OCI-LY1 (cell line): Measurements from ENCODE around the gene MAP1S.

Experiments
- CTCF ChIP-seq: fragments of 200-600 bp; sonication (generic), shearing (Covaris generic); IDR thresholded peaks from 2 replicates; pipeline ENCODE4 v1.5.1; 2017; ENCODE audit warnings: mild to moderate bottlenecking, antibody characterized with exemption, low read length, moderate library complexity, mixed read lengths
- EZH2 ChIP-seq: fragments of 200-600 bp; sonication (generic), shearing (Covaris generic); IDR thresholded peaks from 2 replicates; pipeline ENCODE4 v1.8.0; 2017; ENCODE audit warnings: borderline replicate concordance, mixed run types, mild to moderate bottlenecking, antibody characterized with exemption, low read length, moderate library complexity, mixed read lengths

- TF ChIP-seq CTCF = no peak
- TF ChIP-seq EZH2 = no peak
These were observed 39.2 kb downstream of the MAP1S start for GRCh38 chr19:17758515-17758914.
